HG03025 (cell line): ENCODE measurements around the gene IMMP2L.

Source experiments
- ATAC-seq: cut with Tn5 transposase; IDR thresholded peaks from one replicate; pipeline ENCODE4 v1.9.1; 2021; ENCODE audit warnings: mild to moderate bottlenecking, moderate library complexity; ENCODE audit not compliant: unreplicated experiment, low FRiP score

IMMP2L gene

GRCh38 chr7:110645616-110646015, 916.7 kb downstream of the IMMP2L start:
- ATAC-seq = no peak

DNA sequence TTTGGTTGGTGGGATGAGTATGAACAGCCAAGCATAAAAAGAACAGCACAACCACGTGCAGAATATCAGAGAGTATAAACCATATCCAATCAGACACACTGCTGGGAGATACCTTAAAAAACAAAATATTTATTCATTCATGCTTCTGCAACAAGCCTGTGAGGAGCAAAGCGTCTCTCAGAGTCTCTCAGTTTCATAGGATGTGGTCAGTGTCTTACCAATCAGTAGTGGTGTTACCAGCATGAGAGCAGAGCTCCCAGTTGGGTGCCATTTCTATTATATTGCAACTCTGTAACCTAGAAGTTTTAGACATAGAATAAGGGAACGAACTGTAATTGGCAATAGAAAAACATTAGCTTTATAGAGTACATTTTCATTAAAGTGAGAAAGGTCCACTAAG, 917.2 kb downstream of the IMMP2L start:
- no peak for ATAC-seq

- no peak for ATAC-seq
Measured at GRCh38 chr7:110637252-110637651, 925.0 kb downstream of the IMMP2L start.

- no peak for ATAC-seq
Measured at GRCh38 chr7:110633313-110633712, 929.0 kb downstream of the IMMP2L start.

GRCh38 chr7:110626414-110626813, 935.9 kb downstream of the IMMP2L start:
- ATAC-seq = no peak

DNA sequence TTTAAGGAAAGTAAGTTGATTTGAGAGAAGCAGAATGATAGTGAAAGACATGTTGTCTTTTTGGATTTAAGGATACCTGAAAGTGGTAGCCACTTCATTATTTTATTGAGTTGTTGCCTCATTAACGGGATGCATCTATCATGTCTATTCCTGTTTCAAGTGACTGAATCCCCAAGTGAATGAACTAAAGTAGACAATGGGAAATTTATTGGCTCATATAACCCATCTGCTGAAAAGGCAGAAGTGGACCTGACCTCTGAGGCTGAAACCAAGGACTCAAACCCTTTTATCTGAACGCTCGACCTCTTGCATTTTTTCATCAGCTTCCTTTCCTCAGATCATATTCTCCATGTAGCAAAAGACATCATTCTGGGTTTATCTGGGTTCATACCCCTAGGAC, 937.0 kb downstream of the IMMP2L start:
- ATAC-seq = no peak

- no peak for ATAC-seq
Measured at GRCh38 chr7:110623436-110623835, 938.9 kb downstream of the IMMP2L start.

DNA sequence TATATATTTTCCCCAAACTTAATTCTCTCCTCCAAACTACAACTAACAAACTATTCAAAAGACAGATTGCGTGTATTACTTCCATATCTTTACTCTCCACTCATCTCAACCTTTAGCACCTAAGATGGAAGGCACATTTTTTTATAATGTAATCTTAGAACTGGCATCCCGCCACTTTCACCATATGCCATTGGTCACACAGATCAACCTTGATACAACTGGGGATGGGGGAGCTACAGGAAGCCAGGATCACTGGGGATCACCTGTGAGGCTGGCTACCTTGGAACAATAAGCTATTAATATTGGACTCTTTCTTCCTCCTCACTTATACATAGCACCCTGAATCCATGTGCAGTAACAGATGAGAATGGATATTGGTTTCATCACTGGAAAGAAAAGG, 941.0 kb downstream of the IMMP2L start:
- no peak for ATAC-seq

GRCh38 chr7:110620110-110620735, 942.1 kb downstream of the IMMP2L start:
- no peak for ATAC-seq
